Endothelial cell (in vitro differentiated cells): ENCODE measurements around the gene C10orf88. TPM values are rescaled to one million over a fixed set of nuclear protein-coding genes. Genes with fewer than 3 reads are reported as not detected.

Experiments
- DNase-seq: peaks from one replicate; pipeline ENCODE4 v3.0.0; 2021; ENCODE audit warnings: low spot score
- H3K27ac Mint-ChIP-seq: one replicate; pipeline ENCODE4 v1.8.0; 2021; ENCODE audit warnings: mixed read lengths, inconsistent platforms; ENCODE audit not compliant: unreplicated experiment
- H3K27me3 Mint-ChIP-seq: one replicate; pipeline ENCODE4 v1.8.0; 2021; ENCODE audit warnings: mild to moderate bottlenecking, moderate library complexity, mixed read lengths, inconsistent platforms; ENCODE audit not compliant: unreplicated experiment
- H3K36me3 Mint-ChIP-seq: one replicate; pipeline ENCODE4 v1.8.0; 2021; ENCODE audit warnings: mild to moderate bottlenecking, low read depth, mixed read lengths, inconsistent platforms; ENCODE audit not compliant: unreplicated experiment
- H3K4me1 Mint-ChIP-seq: one replicate; pipeline ENCODE4 v1.8.0; 2021; ENCODE audit warnings: mild to moderate bottlenecking, mixed read lengths, inconsistent platforms; ENCODE audit not compliant: unreplicated experiment
- H3K4me3 Mint-ChIP-seq: one replicate; pipeline ENCODE4 v1.8.0; 2021; ENCODE audit warnings: mild to moderate bottlenecking, mixed read lengths, inconsistent platforms; ENCODE audit not compliant: unreplicated experiment
- H3K9me3 Mint-ChIP-seq: one replicate; pipeline ENCODE4 v1.8.0; 2021; ENCODE audit warnings: mixed read lengths, inconsistent platforms; ENCODE audit not compliant: unreplicated experiment
- CTCF ChIP-seq: fragments of 200-600 bp; sonication (generic); IDR thresholded peaks from one replicate; pipeline ENCODE4 v1.5.0; 2021; ENCODE audit warnings: antibody characterized with exemption; ENCODE audit not compliant: unreplicated experiment
- total RNA-seq: library from RNA; stranded (reverse); fragmentation: NEBNext Ultra II Directional; extraction: Animal tissue kit (Norgen Biotek cat#: 25700); gene quantifications from one replicate; pipeline ENCODE4 v1.2.1, GENCODE V29; 2021; ENCODE audit not compliant: unreplicated experiment

The C10orf88 gene
- total RNA-seq, 1 donor from 2014 or later = 9.9 TPM

- DNase-seq = no peak
- TF ChIP-seq CTCF = no peak
- no peaks in the 10 kb centered on the region for H3K9me3 Mint-ChIP-seq
- H3K36me3 Mint-ChIP-seq = no peaks in the 10 kb centered on the region
- H3K4me3 Mint-ChIP-seq = peak overlapping the region; percentile 52
- H3K27ac Mint-ChIP-seq = no peak overlapping the region
- H3K4me1 Mint-ChIP-seq = peaks cover 7% of the 10 kb centered on the region
- H3K27me3 Mint-ChIP-seq = peaks cover 8% of the 10 kb centered on the region
Measured at GRCh38 chr10:122954731-122955050, 664 bp upstream of the C10orf88 start.

- DNase-seq = no peak
- no peaks in the 10 kb centered on the region for H3K27me3 Mint-ChIP-seq
- no peak for TF ChIP-seq CTCF
- H3K4me1 Mint-ChIP-seq = peaks cover 7% of the 10 kb centered on the region
- peaks cover 3% of the 10 kb centered on the region for H3K36me3 Mint-ChIP-seq
- H3K27ac Mint-ChIP-seq = no peak overlapping the region
- no peaks in the 10 kb centered on the region for H3K9me3 Mint-ChIP-seq
- no peak overlapping the region for H3K4me3 Mint-ChIP-seq
Measured at GRCh38 chr10:122949296-122949695, 4.7 kb downstream of the C10orf88 start.

GRCh38 chr10:122939856-122940543 is 14.0 kb downstream of the C10orf88 start:
- H3K4me1 Mint-ChIP-seq = no peaks in the 10 kb centered on the region
- no peak overlapping the region for H3K4me3 Mint-ChIP-seq
- no peak for DNase-seq
- no peak for TF ChIP-seq CTCF
- peaks cover 4% of the 10 kb centered on the region for H3K36me3 Mint-ChIP-seq
- H3K9me3 Mint-ChIP-seq = no peaks in the 10 kb centered on the region
- H3K27ac Mint-ChIP-seq = no peak overlapping the region
- H3K27me3 Mint-ChIP-seq = no peaks in the 10 kb centered on the region

- DNase-seq = no peak
- H3K36me3 Mint-ChIP-seq = peaks cover 4% of the 10 kb centered on the region
- H3K4me3 Mint-ChIP-seq = no peak overlapping the region
- TF ChIP-seq CTCF = no peak
- no peak overlapping the region for H3K27ac Mint-ChIP-seq
- no peaks in the 10 kb centered on the region for H3K27me3 Mint-ChIP-seq
- no peaks in the 10 kb centered on the region for H3K4me1 Mint-ChIP-seq
- H3K9me3 Mint-ChIP-seq = no peaks in the 10 kb centered on the region
Measured at GRCh38 chr10:122939133-122939855, 14.7 kb downstream of the C10orf88 start.
